Neural cell (in vitro differentiated cells): ENCODE data around the gene METTL14. TPM values are rescaled to one million over a fixed set of nuclear protein-coding genes. Genes with fewer than 3 reads are reported as not detected.

Experiments
- H2AFZ ChIP-seq: fragments of 200-600, 300-800 bp; sonication (generic), shearing (Covaris generic); 2 replicates; pipeline ENCODE4 v1.6.0; 2014; ENCODE audit warnings: low read depth, mild to moderate bottlenecking, antibody characterized with exemption, low read length, moderate library complexity
- H3F3A ChIP-seq: fragments of 200-600 bp; shearing (Covaris generic); 2 replicates; pipeline ENCODE4 v1.6.1; 2016; ENCODE audit warnings: mild to moderate bottlenecking, moderate library complexity, mixed read lengths, antibody characterized with exemption, low read length; ENCODE audit not compliant: insufficient read depth, poor library complexity, severe bottlenecking
- H3K27ac ChIP-seq: fragments of 200-600, 300-800 bp; sonication (generic), shearing (Covaris generic); 2 replicates; pipeline ENCODE4 v1.5.1; 2014; ENCODE audit warnings: mild to moderate bottlenecking, low read length, moderate library complexity
- H3K27me3 ChIP-seq: fragments of 300-800, 200-600 bp; sonication (generic), shearing (Covaris generic); 2 replicates; pipeline ENCODE4 v1.6.0; 2014; ENCODE audit warnings: mild to moderate bottlenecking, low read depth, low read length, moderate library complexity; ENCODE audit not compliant: insufficient read depth
- H3K36me3 ChIP-seq: fragments of 300-800, 200-600 bp; sonication (generic), shearing (Covaris generic); 2 replicates; pipeline ENCODE4 v1.5.1; 2014; ENCODE audit warnings: mild to moderate bottlenecking, antibody characterized with exemption, low read length, moderate library complexity; ENCODE audit not compliant: insufficient read depth
- H3K4me2 ChIP-seq: fragments of 300-800, 200-600 bp; sonication (generic), shearing (Covaris generic); 2 replicates; pipeline ENCODE4 v1.6.0; 2014; ENCODE audit warnings: mild to moderate bottlenecking, low read length
- H3K4me3 ChIP-seq: fragments of 300-800, 200-600 bp; sonication (generic), shearing (Covaris generic); 2 replicates; pipeline ENCODE4 v1.5.1; 2014; ENCODE audit warnings: mild to moderate bottlenecking, low read length, moderate library complexity
- H3K79me2 ChIP-seq: fragments of 200-600 bp; shearing (Covaris generic); replicated peaks from 2 replicates; pipeline ENCODE4 v1.6.0; 2014; ENCODE audit warnings: mild to moderate bottlenecking, low read length, moderate library complexity; ENCODE audit not compliant: insufficient read depth
- H3K9ac ChIP-seq: fragments of 300-800, 200-600 bp; sonication (generic), shearing (Covaris generic); 2 replicates; pipeline ENCODE4 v1.6.1; 2016; ENCODE audit warnings: mild to moderate bottlenecking, low read length, mixed read lengths
- H3K9me2 ChIP-seq: fragments of 200-600 bp; shearing (Covaris generic); 2 replicates; pipeline ENCODE4 v1.6.1; 2016; ENCODE audit warnings: mild to moderate bottlenecking, low read length, mixed read lengths; ENCODE audit not compliant: insufficient read depth
- H3K9me3 ChIP-seq: fragments of 200-600, 300-800 bp; sonication (generic), shearing (Covaris generic); 2 replicates; pipeline ENCODE4 v1.6.1; 2016; ENCODE audit warnings: mild to moderate bottlenecking, mixed run types, low read length, moderate library complexity, mixed read lengths
- H4K20me1 ChIP-seq: fragments of 200-600 bp; shearing (Covaris generic); 2 replicates; pipeline ENCODE4 v1.6.1; 2016; ENCODE audit warnings: mild to moderate bottlenecking, mixed run types; ENCODE audit not compliant: insufficient read depth
- CTCF ChIP-seq: fragments of 450-650 bp; IDR thresholded peaks from 2 replicates; pipeline ENCODE4 v1.5.1; 2014; ENCODE audit warnings: antibody characterized with exemption, mild to moderate bottlenecking, moderate library complexity; ENCODE audit not compliant: poor library complexity, severe bottlenecking
- EP300 ChIP-seq: fragments of 450-650 bp; conservative IDR thresholded peaks from 2 replicates; pipeline ENCODE4 v1.6.1; 2014; ENCODE audit warnings: antibody characterized with exemption, mild to moderate bottlenecking, moderate library complexity; ENCODE audit not compliant: poor library complexity, severe bottlenecking
- EZH2 ChIP-seq: fragments of 200-600, 300-800 bp; shearing (Covaris generic), sonication (generic); IDR thresholded peaks from 2 replicates; pipeline ENCODE4 v1.6.1; 2014; ENCODE audit warnings: antibody characterized with exemption, low read length, borderline replicate concordance, mild to moderate bottlenecking; ENCODE audit not compliant: insufficient read depth, poor library complexity, severe bottlenecking
- MXI1 ChIP-seq: fragments of 450-650 bp; conservative IDR thresholded peaks from 2 replicates; pipeline ENCODE4 v1.6.1; 2014; ENCODE audit warnings: antibody characterized with exemption, mild to moderate bottlenecking; ENCODE audit not compliant: poor library complexity, severe bottlenecking
- POLR2AphosphoS5 ChIP-seq: IDR thresholded peaks from 2 replicates; pipeline ENCODE4 v1.6.1; 2012
- RAD21 ChIP-seq: fragments of 450-650 bp; conservative IDR thresholded peaks from 2 replicates; pipeline ENCODE4 v1.6.1; 2014; ENCODE audit warnings: antibody characterized with exemption, mild to moderate bottlenecking, moderate library complexity
- SMC3 ChIP-seq: fragments of 450-650 bp; conservative IDR thresholded peaks from 2 replicates; pipeline ENCODE4 v1.6.1; 2014; ENCODE audit warnings: antibody characterized with exemption, mild to moderate bottlenecking, moderate library complexity; ENCODE audit not compliant: poor library complexity
- TAF1 ChIP-seq: IDR thresholded peaks from 2 replicates; pipeline ENCODE4 v1.6.1; 2012; ENCODE audit warnings: low read depth
- polyA plus RNA-seq: library from polyadenylated mRNA; depleted of rRNA; stranded (reverse); fragments of >200 nt; gene quantifications from 2 replicates; pipeline ENCODE4 v1.2.3, GENCODE V29; 2014
- TF ChIP-seq, protein P1 (sequence below): IDR thresholded peaks from 2 replicates; pipeline ENCODE4 v1.6.1; 2012; ENCODE audit warnings: borderline replicate concordance

Gene METTL14
- polyA plus RNA-seq, 1 donor from 2014 or later: 18.8 TPM

GRCh38 chr4:118749347-118749988 is 64.3 kb downstream of the METTL14 start:
- Histone ChIP-seq H3K79me2 (no peaks in the 10 kb centered on the region), H2AFZ (no peak overlapping the region), H3K9me3 (no peaks in the 10 kb centered on the region), H3K4me2 (no peak overlapping the region), H3K27ac (no peak overlapping the region), H3F3A (no peaks in the 10 kb centered on the region), H4K20me1 (no peaks in the 10 kb centered on the region), H3K9me2 (no peaks in the 10 kb centered on the region), H3K36me3 (no peaks in the 10 kb centered on the region), H3K4me3 (no peak overlapping the region), H3K9ac (no peak overlapping the region), H3K27me3 (no peaks in the 10 kb centered on the region)
- no peak for TF ChIP-seq RAD21
- TF ChIP-seq EP300: no peak
- TF ChIP-seq, protein P1, sequence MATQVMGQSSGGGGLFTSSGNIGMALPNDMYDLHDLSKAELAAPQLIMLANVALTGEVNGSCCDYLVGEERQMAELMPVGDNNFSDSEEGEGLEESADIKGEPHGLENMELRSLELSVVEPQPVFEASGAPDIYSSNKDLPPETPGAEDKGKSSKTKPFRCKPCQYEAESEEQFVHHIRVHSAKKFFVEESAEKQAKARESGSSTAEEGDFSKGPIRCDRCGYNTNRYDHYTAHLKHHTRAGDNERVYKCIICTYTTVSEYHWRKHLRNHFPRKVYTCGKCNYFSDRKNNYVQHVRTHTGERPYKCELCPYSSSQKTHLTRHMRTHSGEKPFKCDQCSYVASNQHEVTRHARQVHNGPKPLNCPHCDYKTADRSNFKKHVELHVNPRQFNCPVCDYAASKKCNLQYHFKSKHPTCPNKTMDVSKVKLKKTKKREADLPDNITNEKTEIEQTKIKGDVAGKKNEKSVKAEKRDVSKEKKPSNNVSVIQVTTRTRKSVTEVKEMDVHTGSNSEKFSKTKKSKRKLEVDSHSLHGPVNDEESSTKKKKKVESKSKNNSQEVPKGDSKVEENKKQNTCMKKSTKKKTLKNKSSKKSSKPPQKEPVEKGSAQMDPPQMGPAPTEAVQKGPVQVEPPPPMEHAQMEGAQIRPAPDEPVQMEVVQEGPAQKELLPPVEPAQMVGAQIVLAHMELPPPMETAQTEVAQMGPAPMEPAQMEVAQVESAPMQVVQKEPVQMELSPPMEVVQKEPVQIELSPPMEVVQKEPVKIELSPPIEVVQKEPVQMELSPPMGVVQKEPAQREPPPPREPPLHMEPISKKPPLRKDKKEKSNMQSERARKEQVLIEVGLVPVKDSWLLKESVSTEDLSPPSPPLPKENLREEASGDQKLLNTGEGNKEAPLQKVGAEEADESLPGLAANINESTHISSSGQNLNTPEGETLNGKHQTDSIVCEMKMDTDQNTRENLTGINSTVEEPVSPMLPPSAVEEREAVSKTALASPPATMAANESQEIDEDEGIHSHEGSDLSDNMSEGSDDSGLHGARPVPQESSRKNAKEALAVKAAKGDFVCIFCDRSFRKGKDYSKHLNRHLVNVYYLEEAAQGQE: no peak
- no peak for TF ChIP-seq MXI1
- no peak for TF ChIP-seq TAF1
- no peak for TF ChIP-seq EZH2
- no peak for TF ChIP-seq SMC3
- no peak for TF ChIP-seq CTCF
- TF ChIP-seq POLR2AphosphoS5: no peak

GRCh38 chr4:118751629-118752323 is 66.6 kb downstream of the METTL14 start:
- Histone ChIP-seq H3F3A (no peaks in the 10 kb centered on the region), H3K79me2 (no peaks in the 10 kb centered on the region), H3K4me3 (no peak overlapping the region), H3K36me3 (no peaks in the 10 kb centered on the region), H3K4me2 (no peak overlapping the region), H3K27me3 (no peaks in the 10 kb centered on the region), H3K9me2 (no peaks in the 10 kb centered on the region), H2AFZ (no peak overlapping the region), H4K20me1 (no peaks in the 10 kb centered on the region), H3K27ac (no peak overlapping the region), H3K9ac (no peak overlapping the region), H3K9me3 (no peaks in the 10 kb centered on the region)
- TF ChIP-seq CTCF (no peak), SMC3 (no peak), MXI1 (no peak), POLR2AphosphoS5 (no peak), TAF1 (no peak), RAD21 (no peak), EP300 (no peak), EZH2 (no peak)
- TF ChIP-seq, protein P1: no peak
